ENCODE results near the gene ALDH1L2. TPM values are rescaled to one million over a fixed set of nuclear protein-coding genes. Genes with fewer than 3 reads are reported as not detected.

The ALDH1L2 gene
- total and polyA plus RNA-seq, 9 of the 15 experiments (the other 6 are each of a cell fraction or from before 2014, with no cell fraction given): 1.1 to 9.9 (median 3.8) TPM

- TF ChIP-seq RREB1 (CRISPR knock-in tag; IDR thresholded peaks at IDR 0.05) (no peak), ZFP1 (CRISPR knock-in tag; IDR thresholded peaks at IDR 0.05) (no peak), RBM22 (IDR thresholded peaks at IDR 0.05; ENCODE audit: low read depth, low read length, poor library complexity, severe bottlenecking) (no peak), MEF2D (tag; conservative IDR thresholded peaks at IDR 0.05; ENCODE audit: low read depth) (no peak), POLR2AphosphoS2 (IDR thresholded peaks at IDR 0.05; ENCODE audit: low read length) (no peak), ATF6 (CRISPR knock-in tag; IDR thresholded peaks at IDR 0.05) (no peak), CREBBP (IDR thresholded peaks at IDR 0.05; ENCODE audit: low read depth, low read length) (no peak), KDM5B (IDR thresholded peaks at IDR 0.05; ENCODE audit: insufficient replicate concordance, low read depth, low read length) (peak; percentile 40)
- TF ChIP-seq, protein P1, sequence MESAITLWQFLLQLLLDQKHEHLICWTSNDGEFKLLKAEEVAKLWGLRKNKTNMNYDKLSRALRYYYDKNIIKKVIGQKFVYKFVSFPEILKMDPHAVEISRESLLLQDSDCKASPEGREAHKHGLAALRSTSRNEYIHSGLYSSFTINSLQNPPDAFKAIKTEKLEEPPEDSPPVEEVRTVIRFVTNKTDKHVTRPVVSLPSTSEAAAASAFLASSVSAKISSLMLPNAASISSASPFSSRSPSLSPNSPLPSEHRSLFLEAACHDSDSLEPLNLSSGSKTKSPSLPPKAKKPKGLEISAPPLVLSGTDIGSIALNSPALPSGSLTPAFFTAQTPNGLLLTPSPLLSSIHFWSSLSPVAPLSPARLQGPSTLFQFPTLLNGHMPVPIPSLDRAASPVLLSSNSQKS (CRISPR knock-in tag; IDR thresholded peaks at IDR 0.05): no peak
- TF ChIP-seq, protein P2, sequence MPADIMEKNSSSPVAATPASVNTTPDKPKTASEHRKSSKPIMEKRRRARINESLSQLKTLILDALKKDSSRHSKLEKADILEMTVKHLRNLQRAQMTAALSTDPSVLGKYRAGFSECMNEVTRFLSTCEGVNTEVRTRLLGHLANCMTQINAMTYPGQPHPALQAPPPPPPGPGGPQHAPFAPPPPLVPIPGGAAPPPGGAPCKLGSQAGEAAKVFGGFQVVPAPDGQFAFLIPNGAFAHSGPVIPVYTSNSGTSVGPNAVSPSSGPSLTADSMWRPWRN (IDR thresholded peaks at IDR 0.05; ENCODE audit: low read depth): no peak
- TF ChIP-seq, protein P3, sequence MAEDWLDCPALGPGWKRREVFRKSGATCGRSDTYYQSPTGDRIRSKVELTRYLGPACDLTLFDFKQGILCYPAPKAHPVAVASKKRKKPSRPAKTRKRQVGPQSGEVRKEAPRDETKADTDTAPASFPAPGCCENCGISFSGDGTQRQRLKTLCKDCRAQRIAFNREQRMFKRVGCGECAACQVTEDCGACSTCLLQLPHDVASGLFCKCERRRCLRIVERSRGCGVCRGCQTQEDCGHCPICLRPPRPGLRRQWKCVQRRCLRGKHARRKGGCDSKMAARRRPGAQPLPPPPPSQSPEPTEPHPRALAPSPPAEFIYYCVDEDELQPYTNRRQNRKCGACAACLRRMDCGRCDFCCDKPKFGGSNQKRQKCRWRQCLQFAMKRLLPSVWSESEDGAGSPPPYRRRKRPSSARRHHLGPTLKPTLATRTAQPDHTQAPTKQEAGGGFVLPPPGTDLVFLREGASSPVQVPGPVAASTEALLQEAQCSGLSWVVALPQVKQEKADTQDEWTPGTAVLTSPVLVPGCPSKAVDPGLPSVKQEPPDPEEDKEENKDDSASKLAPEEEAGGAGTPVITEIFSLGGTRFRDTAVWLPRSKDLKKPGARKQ (CRISPR knock-in tag; IDR thresholded peaks at IDR 0.05): peak; percentile 86; the same call in 1 of the 2 replicates
- TF ChIP-seq, protein P4, sequence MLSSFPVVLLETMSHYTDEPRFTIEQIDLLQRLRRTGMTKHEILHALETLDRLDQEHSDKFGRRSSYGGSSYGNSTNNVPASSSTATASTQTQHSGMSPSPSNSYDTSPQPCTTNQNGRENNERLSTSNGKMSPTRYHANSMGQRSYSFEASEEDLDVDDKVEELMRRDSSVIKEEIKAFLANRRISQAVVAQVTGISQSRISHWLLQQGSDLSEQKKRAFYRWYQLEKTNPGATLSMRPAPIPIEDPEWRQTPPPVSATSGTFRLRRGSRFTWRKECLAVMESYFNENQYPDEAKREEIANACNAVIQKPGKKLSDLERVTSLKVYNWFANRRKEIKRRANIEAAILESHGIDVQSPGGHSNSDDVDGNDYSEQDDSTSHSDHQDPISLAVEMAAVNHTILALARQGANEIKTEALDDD (IDR thresholded peaks at IDR 0.05): no peak
Measured at GRCh38 chr12:105084251-105085250, at the start of gene ALDH1L2 (continued).

All from K562 (cell line).